HepG2 (cell line): ENCODE data around the gene QSOX1.

Experiments
- CHCHD3 ChIP-seq: sonication (generic); formaldehyde crosslinking; IDR thresholded peaks from 2 replicates; pipeline ENCODE4 v1.8.0; 2022; ENCODE audit warnings: mild to moderate bottlenecking, missing genetic modification reagents, moderate library complexity
- CTCF ChIP-seq: sonication (generic); formaldehyde crosslinking; IDR thresholded peaks from 2 replicates; pipeline ENCODE4 v1.5.0; 2020; ENCODE audit warnings: mild to moderate bottlenecking, missing genetic modification reagents, moderate library complexity
- DZIP1 ChIP-seq: sonication (generic); formaldehyde crosslinking; IDR thresholded peaks from 2 replicates; pipeline ENCODE4 v1.5.0; 2020; ENCODE audit warnings: mild to moderate bottlenecking, missing genetic modification reagents
- MYC ChIP-seq: sonication (generic); formaldehyde crosslinking; IDR thresholded peaks from 2 replicates; pipeline ENCODE4 v1.9.0; 2021; ENCODE audit warnings: missing genetic modification reagents, borderline replicate concordance
- NFATC3 ChIP-seq: sonication (generic); formaldehyde crosslinking; IDR thresholded peaks from 2 replicates; pipeline ENCODE4 v1.5.1; 2020; ENCODE audit warnings: mild to moderate bottlenecking, missing genetic modification reagents
- PBX3 ChIP-seq: sonication (generic); formaldehyde crosslinking; IDR thresholded peaks from 2 replicates; pipeline ENCODE4 v1.8.1; 2023; ENCODE audit warnings: missing genetic modification reagents, inconsistent platforms, borderline replicate concordance
- REST ChIP-seq, 2 experiments: IDR thresholded peaks; 2 replicates each; pipeline ENCODE4 v1.6.1; 2011 to 2012; ENCODE audit warnings: low read length in 2 of 2, borderline replicate concordance in 1 of 2, low read depth in 1 of 2, mild to moderate bottlenecking in 1 of 2, moderate library complexity in 1 of 2

GRCh38 chr1:180156201-180156600 lies 1.5 kb downstream of the QSOX1 start:
- no peak for TF ChIP-seq DZIP1 (CRISPR knock-in tag)
- no peak for TF ChIP-seq NFATC3 (CRISPR knock-in tag)
- no peak for TF ChIP-seq REST (IDR thresholded peaks at IDR 0.05; ENCODE audit: borderline replicate concordance in 1 of 2, low read depth in 1 of 2, low read length in 2 of 2)
- no peak for TF ChIP-seq MYC (CRISPR knock-in tag)
- TF ChIP-seq PBX3 (CRISPR knock-in tag): no peak
- no peak for TF ChIP-seq CTCF (CRISPR knock-in tag)
- no peak for TF ChIP-seq CHCHD3 (CRISPR knock-in tag)
